Spleen (tissue), 13 donors: ENCODE measurements around the gene STOM. TPM values are rescaled to one million over a fixed set of nuclear protein-coding genes. Genes with fewer than 3 reads are reported as not detected.

Source experiments
- DNase-seq: peaks from one replicate; pipeline ENCODE4 v3.0.0-alpha.2; 2020
- H3K27ac ChIP-seq, 8 donors: fragments of 200-600 bp; sonication (generic) in 7 of 8; 1 replicate in 4 of 8; 2 replicates in 4 of 8; pipeline versions ENCODE4 v1.5.0 to v1.8.0; 2016 to 2021; ENCODE audit warnings: inconsistent platforms in 4 of 8, mild to moderate bottlenecking in 4 of 8, moderate library complexity in 1 of 8
- H3K27me3 ChIP-seq, 7 donors: fragments of 200-600 bp; sonication (generic) in 6 of 7; replicated peaks in 1 of 7; 1 replicate in 4 of 7; 2 replicates in 3 of 7; pipeline versions ENCODE4 v1.5.0 to v1.8.0; 2016 to 2021; ENCODE audit warnings: inconsistent platforms in 3 of 7, mild to moderate bottlenecking in 1 of 7
- H3K36me3 ChIP-seq, 6 donors: fragments of 200-600 bp; sonication (generic) in 5 of 6; 1 replicate in 4 of 6; 2 replicates in 2 of 6; pipeline versions ENCODE4 v1.5.0 to v1.8.0; 2016 to 2021; ENCODE audit warnings: inconsistent platforms in 2 of 6
- H3K4me1 ChIP-seq, 6 donors: fragments of 200-600 bp; sonication (generic) in 5 of 6; 1 replicate in 3 of 6; 2 replicates in 3 of 6; pipeline versions ENCODE4 v1.5.0 to v1.8.0; 2016 to 2021; ENCODE audit warnings: inconsistent platforms in 3 of 6
- H3K4me3 ChIP-seq, 8 donors: fragments of 200-600 bp; sonication (generic) in 7 of 8; 1 replicate in 4 of 8; 2 replicates in 4 of 8; pipeline versions ENCODE4 v1.5.0 to v1.8.0; 2016 to 2021; ENCODE audit warnings: inconsistent platforms in 4 of 8, mild to moderate bottlenecking in 4 of 8, moderate library complexity in 2 of 8
- H3K9me3 ChIP-seq, 8 donors: fragments of 200-600 bp; sonication (generic) in 7 of 8; 1 replicate in 4 of 8; 2 replicates in 4 of 8; pipeline versions ENCODE4 v1.5.0 to v1.8.0; 2016 to 2021; ENCODE audit warnings: inconsistent platforms in 4 of 8
- CTCF ChIP-seq, 11 experiments: fragments of 200-600 bp in 7 of 11; fragments of 450-650 bp in 4 of 11; sonication (generic) in 4 of 11; IDR thresholded peaks in 8 of 11; conservative IDR thresholded peaks in 3 of 11; 1 replicate in 7 of 11; 2 replicates in 4 of 11; pipeline versions ENCODE4 v1.4.0 to v1.8.0; 2016 to 2021; ENCODE audit warnings: antibody characterized with exemption in 11 of 11, inconsistent platforms in 4 of 11, mild to moderate bottlenecking in 1 of 11
- POLR2A ChIP-seq, 3 donors: fragments of 450-650 bp; IDR thresholded peaks; one replicate each; pipeline ENCODE4 v1.5.1; 2017; ENCODE audit warnings: antibody characterized with exemption in 3 of 3, mild to moderate bottlenecking in 1 of 3
- POLR2AphosphoS5 ChIP-seq, 3 donors: sonication (generic); formaldehyde crosslinking; IDR thresholded peaks; one replicate each; pipeline ENCODE4 v1.5.1; 2017; ENCODE audit warnings: antibody characterized with exemption in 3 of 3
- WGBS, 5 donors: extraction: QIAGEN DNeasy Blood & Tissue Kit in 3 of 5; methylation state at CpG; one replicate each; pipeline versions ENCODE4 v1.1.5 to v1.1.7; 2013 to 2018; 5-methylcytosine and 5-hydroxymethylcytosine counted together
- intact Hi-C: fragments of 100-400 bp; cut with DNase I; formaldehyde crosslinking; loops from one replicate; pipeline ENCODE4 v1.15.0; 2023; ENCODE audit warnings: low total_unique reads
- long read RNA-seq, 2 donors: transcript quantifications; one replicate each; lab custom pipeline, GENCODE V29; 2026
- polyA plus RNA-seq, 3 donors: library from polyadenylated mRNA; stranded (reverse); fragments of 200-250 nt; gene quantifications; one replicate each; pipeline ENCODE4 v1.2.1, GENCODE V29; 2013
- total RNA-seq, 7 donors: library from RNA; depleted of rRNA in 3 of 7; stranded (reverse); fragments of >200 nt in 3 of 7; fragmentation: NEBNext Ultra II Directional in 4 of 7; extraction: Animal tissue kit (Norgen Biotek cat#: 25700) in 4 of 7; gene quantifications; one replicate each; pipeline versions ENCODE4 v1.1.0 to v1.2.1, GENCODE V29; 2016 to 2021
- donor health status: healthy with polysubstance abuse.
- donor health status: DM: no; HTN: no; CAD: no; lungs with moderate emphysema.
- donor health status: DM: no; HTN: no; CAD: no.
- donor health status: Bipolar disorder and iron deficiency.
- donor health status: healthy.
- donor health status: DM: no; HTN: no; CAD: no.
- donor health status: DM: yes; HTN: yes; CAD: no.

The STOM gene
- 100 to 1,000 TPM; 265 to 493 (median 335) TPM for total RNA-seq
- polyA plus RNA-seq = 10 to 100 TPM; 42.7 to 91.6 (median 80.7) TPM
- long read RNA-seq, donor 1, transcript STOM-201 (7 exons, 3,010 nt) = major isoform, 34 of 42 reads
- long read RNA-seq, donor 1, partial matches to known transcripts = 8 of 42 reads
- long read RNA-seq, donor 1, other reads (novel, unspliced or antisense) = 0 of 42 reads
- long read RNA-seq, donor 2, transcript STOM-201 (7 exons, 3,010 nt) = major isoform, 51 of 57 reads
- long read RNA-seq, donor 2, partial matches to known transcripts = 6 of 57 reads
- long read RNA-seq, donor 2, other reads (novel, unspliced or antisense) = 0 of 57 reads

- peak within 1 kb of the TSS; percentile 92 to 97 (median 96) for H3K27ac ChIP-seq
- intact Hi-C loops = loop anchor here (10.0 kb wide), 1 partner anchor 45 kb away; no protein-coding TSS in a partner anchor
These were observed at the start of gene STOM for GRCh38 chr9:121369595-121370265. STOM (minus strand) TSS chr9:121370250; CDS start chr9:121370187, 63 bp downstream.

GRCh38 chr9:121411993-121412392 is 41.9 kb upstream of the STOM start:
- Histone ChIP-seq H3K27me3 (no peaks in the 10 kb centered on the region), H3K27ac (no peak overlapping the region), H3K9me3 (no peaks in the 10 kb centered on the region), H3K36me3 (no peaks in the 10 kb centered on the region), H3K4me3 (no peak overlapping the region), H3K4me1 (no peaks in the 10 kb centered on the region)
- 81 to 91% (median 86%) methylated on average over 3 of the region's 3 CpGs for WGBS, 5 donors
- intact Hi-C loops = no loop called here
- no peak for DNase-seq
- TF ChIP-seq POLR2A (IDR thresholded peaks at IDR 0.05) (no peak), CTCF (IDR thresholded peaks at IDR 0.05 in 8 of 11, conservative IDR thresholded peaks at IDR 0.05 in 3 of 11) (no peak), POLR2AphosphoS5 (IDR thresholded peaks at IDR 0.05) (no peak)

More at GRCh38 chr9:121369595-121370265, at the start of gene STOM:
- H3K4me1 ChIP-seq = peaks cover 10 to 83% (median 66%) of the 10 kb centered on the region in 6 donors
- 0 to 1% (median 1%) methylated on average over 28 to 52 of the region's 52 CpGs for WGBS, 5 donors
- H3K36me3 ChIP-seq = peaks cover 0 to 17% (median 0%) of the 10 kb centered on the region in 6 donors
- no peaks in the 10 kb centered on the region for H3K27me3 ChIP-seq
- H3K4me3 ChIP-seq = peak within 1 kb of the TSS; percentile 67 to 94 (median 80)
- TF ChIP-seq POLR2A (IDR thresholded peaks at IDR 0.05) (peak in 2 of 3 donors; percentile 84 to 97), POLR2AphosphoS5 (IDR thresholded peaks at IDR 0.05) (peak; percentile 98 to 99 (median 99)), CTCF (IDR thresholded peaks at IDR 0.05 in 8 of 11, conservative IDR thresholded peaks at IDR 0.05 in 3 of 11) (no peak)
- no peak for DNase-seq
- H3K9me3 ChIP-seq = no peaks in the 10 kb centered on the region

- Histone ChIP-seq H3K27ac (no peak overlapping the region), H3K4me1 (no peaks in the 10 kb centered on the region), H3K9me3 (peaks cover 0 to 13% (median 7%) of the 10 kb centered on the region in 8 donors), H3K4me3 (no peak overlapping the region), H3K27me3 (no peaks in the 10 kb centered on the region), H3K36me3 (no peaks in the 10 kb centered on the region)
- TF ChIP-seq CTCF (IDR thresholded peaks at IDR 0.05 in 8 of 11, conservative IDR thresholded peaks at IDR 0.05 in 3 of 11) (no peak), POLR2AphosphoS5 (IDR thresholded peaks at IDR 0.05) (no peak), POLR2A (IDR thresholded peaks at IDR 0.05) (no peak)
- intact Hi-C loops = loop anchor here (10.0 kb wide), 1 partner anchor 171 kb away; no protein-coding TSS in a partner anchor
- WGBS, 5 donors = 38 to 85% (median 79%) methylated on average over 1 of the region's 1 CpG
- no peak for DNase-seq
These were observed 35.8 kb upstream of the STOM start for GRCh38 chr9:121405899-121406298.

- TF ChIP-seq POLR2AphosphoS5 (IDR thresholded peaks at IDR 0.05) (no peak), POLR2A (IDR thresholded peaks at IDR 0.05) (no peak), CTCF (IDR thresholded peaks at IDR 0.05 in 8 of 11, conservative IDR thresholded peaks at IDR 0.05 in 3 of 11) (no peak)
- H3K4me3 ChIP-seq = no peak overlapping the region
- no peak overlapping the region for H3K27ac ChIP-seq
- peaks cover 0 to 13% (median 7%) of the 10 kb centered on the region in 8 donors for H3K9me3 ChIP-seq
- intact Hi-C loops = loop anchor here (10.0 kb wide), 1 partner anchor 170 kb away; no protein-coding TSS in a partner anchor
- no peaks in the 10 kb centered on the region for H3K27me3 ChIP-seq
- 65 to 74% (median 70%) methylated on average over 2 of the region's 2 CpGs for WGBS, 5 donors
- peaks cover 0 to 6% (median 0%) of the 10 kb centered on the region in 6 donors for H3K4me1 ChIP-seq
- no peak for DNase-seq
- H3K36me3 ChIP-seq = no peaks in the 10 kb centered on the region
These were observed 34.9 kb upstream of the STOM start for GRCh38 chr9:121404906-121405305.
